Suprapubic skin (tissue), 4 donors: ENCODE data around the gene SKAP2.

Experiments
- EP300 ChIP-seq: sonication (generic); formaldehyde crosslinking; IDR thresholded peaks from one replicate; pipeline ENCODE4 v1.6.1; 2017; ENCODE audit warnings: antibody characterized with exemption
- POLR2A ChIP-seq, 2 donors: fragments of 450-650 bp; IDR thresholded peaks; one replicate each; pipeline ENCODE4 v1.6.1; 2017; ENCODE audit warnings: antibody characterized with exemption in 2 of 2, mild to moderate bottlenecking in 2 of 2, moderate library complexity in 2 of 2
- POLR2AphosphoS5 ChIP-seq, 3 donors: sonication (generic); formaldehyde crosslinking; IDR thresholded peaks; one replicate each; pipeline ENCODE4 v1.6.1; 2017; ENCODE audit warnings: antibody characterized with exemption in 3 of 3
- TF ChIP-seq, protein P1 (sequence below), 2 donors: fragments of 200-600 bp in 1 of 2; fragments of 450-650 bp in 1 of 2; sonication (generic) in 1 of 2; IDR thresholded peaks; one replicate each; pipeline ENCODE4 v1.5.1; 2016 to 2019; ENCODE audit warnings: antibody characterized with exemption in 2 of 2, mild to moderate bottlenecking in 1 of 2, moderate library complexity in 1 of 2

GRCh38 chr7:26619348-26619984 lies 244.9 kb downstream of the SKAP2 start:
- no peak for TF ChIP-seq POLR2A (IDR thresholded peaks at IDR 0.05)
- TF ChIP-seq, protein P1, sequence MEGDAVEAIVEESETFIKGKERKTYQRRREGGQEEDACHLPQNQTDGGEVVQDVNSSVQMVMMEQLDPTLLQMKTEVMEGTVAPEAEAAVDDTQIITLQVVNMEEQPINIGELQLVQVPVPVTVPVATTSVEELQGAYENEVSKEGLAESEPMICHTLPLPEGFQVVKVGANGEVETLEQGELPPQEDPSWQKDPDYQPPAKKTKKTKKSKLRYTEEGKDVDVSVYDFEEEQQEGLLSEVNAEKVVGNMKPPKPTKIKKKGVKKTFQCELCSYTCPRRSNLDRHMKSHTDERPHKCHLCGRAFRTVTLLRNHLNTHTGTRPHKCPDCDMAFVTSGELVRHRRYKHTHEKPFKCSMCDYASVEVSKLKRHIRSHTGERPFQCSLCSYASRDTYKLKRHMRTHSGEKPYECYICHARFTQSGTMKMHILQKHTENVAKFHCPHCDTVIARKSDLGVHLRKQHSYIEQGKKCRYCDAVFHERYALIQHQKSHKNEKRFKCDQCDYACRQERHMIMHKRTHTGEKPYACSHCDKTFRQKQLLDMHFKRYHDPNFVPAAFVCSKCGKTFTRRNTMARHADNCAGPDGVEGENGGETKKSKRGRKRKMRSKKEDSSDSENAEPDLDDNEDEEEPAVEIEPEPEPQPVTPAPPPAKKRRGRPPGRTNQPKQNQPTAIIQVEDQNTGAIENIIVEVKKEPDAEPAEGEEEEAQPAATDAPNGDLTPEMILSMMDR (IDR thresholded peaks at IDR 0.05), result no peak
- no peak for TF ChIP-seq EP300
- no peak for TF ChIP-seq POLR2AphosphoS5 (IDR thresholded peaks at IDR 0.05)
